Glomerular visceral epithelial cell (primary cell): Measurements from ENCODE around the gene PDCD2L.
"Not testable (repeated sequence)": the region's sequence is repeated elsewhere in the genome, so short reads cannot be mapped to it uniquely, and the experiment has no call there.

Source experiments
- DNase-seq: peaks from one replicate; pipeline ENCODE4 v3.0.0-alpha.2; 2016; ENCODE audit errors: extremely low spot score

Gene PDCD2L

DNA sequence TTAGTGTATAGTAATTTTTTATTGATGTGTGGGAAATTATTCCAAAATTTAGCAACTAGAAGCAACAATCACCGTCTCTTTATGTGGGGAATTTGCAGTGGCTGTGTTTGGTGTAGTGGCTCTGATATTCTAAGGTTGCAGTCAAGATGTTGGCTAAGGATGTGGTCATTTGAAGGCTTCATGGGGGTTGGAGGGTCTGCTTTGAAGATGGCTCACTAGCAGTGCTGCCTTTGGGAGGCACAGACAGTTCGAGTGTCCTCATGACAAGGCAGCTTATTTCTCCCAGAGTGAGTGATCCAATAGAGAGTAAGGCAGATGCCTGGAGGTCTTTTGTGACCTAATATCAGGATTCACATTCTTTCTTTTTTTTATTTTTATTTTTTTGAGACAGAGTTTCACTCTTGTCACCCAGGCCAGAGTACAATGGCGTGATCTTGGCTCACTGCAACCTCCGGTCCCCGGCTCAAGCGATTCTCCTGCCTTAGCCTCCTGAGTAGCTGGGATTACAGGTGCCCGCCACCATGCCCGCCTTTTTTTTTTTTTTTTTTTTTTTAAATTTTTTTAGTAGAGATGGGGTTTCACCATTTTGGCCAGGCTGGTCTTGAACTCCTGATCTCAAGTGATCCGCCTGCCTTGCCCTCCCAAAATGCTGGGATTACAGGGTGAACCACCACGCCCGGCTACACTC lies 30.5 kb upstream of the PDCD2L start:
- no peak for DNase-seq

DNA sequence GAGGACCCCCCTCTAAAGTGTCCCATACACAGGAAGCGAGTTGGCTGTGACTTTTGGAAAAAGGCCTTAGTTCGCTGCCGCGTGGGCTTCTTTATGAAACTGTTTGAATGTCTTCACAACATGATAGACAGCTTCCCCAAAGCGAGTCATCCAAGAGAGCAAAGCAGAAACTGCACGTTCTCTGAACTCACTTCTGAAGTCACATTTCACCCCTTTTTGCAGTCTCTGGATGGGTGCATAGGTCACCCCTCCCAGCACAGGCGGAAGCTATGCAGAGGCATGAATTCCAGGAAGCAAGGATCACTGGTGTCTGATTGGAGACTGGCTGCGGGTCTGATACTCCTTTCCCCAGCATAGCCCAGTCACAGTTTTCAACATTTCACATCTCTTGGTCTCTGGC lies 28.6 kb upstream of the PDCD2L start:
- no peak for DNase-seq

DNA sequence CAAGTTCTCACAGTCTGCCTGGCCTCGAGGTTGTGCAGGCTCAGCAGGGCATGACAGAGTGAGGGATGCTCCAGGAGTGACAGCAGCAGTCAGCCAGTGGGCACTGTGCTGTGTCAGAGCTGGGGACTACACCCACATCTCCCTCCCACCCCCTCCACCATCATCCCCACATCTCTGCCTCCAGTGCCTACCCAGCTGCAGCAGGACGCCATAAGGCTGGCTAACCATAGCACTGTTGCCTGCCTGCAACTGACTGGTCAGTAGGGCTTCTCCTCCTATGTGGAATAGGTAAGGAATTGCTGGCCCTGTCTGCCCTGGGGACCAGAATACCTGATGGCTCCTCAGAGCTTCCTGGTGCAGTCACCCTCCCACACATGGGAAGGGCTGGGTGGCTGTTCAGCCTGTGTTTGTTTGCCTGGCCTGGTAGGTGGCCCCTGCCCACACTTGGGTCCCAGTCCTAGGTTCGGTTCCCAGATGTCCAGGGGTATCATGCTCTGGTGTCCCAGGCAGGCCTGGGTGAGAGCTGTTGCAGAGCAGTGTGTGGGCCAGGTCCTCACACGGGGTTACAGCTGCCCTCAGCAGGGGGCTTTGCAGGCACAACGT lies 23.5 kb upstream of the PDCD2L start:
- no peak for DNase-seq

DNA sequence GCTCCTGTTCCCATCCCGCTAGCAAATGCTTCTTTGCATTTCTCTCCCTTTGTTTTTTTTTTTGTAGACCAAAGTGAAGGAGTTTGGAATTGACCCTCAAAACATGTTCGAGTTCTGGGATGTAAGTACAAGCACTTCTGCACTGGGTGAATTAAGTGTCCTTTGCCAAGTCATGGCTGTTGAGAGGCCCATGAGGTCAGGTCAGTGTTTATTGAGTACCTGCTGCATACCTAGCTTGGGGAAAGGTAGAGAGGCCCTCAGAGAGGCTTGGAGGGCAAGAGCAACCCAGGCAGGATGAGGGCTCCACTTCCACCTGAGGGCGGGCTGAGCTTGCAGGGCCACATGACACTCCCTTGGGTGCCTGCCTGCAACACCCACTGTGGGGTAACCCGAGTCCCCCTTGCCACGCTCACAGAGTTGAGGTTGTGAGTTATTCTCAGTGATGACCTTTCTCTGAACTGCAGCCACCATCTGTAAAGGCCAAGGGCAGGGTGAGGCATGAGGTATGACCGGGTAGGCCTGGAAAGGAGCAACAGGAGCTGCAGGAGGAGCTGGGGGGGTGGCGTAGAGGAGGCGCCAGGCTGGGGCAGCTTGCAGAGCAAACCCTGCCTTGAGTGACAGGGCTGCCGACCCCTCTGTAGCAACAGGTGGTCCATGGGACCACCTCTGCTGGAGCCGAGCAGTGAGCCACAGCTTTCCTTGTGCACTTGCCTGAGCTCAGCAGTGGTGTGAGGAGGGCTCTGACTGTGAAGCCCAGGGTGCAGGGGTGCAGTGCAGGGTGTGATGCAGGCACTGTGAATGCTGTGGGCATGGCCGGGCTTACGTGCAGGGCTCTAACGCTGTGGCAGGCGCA lies 22.6 kb upstream of the PDCD2L start:
- DNase-seq = no peak

DNA sequence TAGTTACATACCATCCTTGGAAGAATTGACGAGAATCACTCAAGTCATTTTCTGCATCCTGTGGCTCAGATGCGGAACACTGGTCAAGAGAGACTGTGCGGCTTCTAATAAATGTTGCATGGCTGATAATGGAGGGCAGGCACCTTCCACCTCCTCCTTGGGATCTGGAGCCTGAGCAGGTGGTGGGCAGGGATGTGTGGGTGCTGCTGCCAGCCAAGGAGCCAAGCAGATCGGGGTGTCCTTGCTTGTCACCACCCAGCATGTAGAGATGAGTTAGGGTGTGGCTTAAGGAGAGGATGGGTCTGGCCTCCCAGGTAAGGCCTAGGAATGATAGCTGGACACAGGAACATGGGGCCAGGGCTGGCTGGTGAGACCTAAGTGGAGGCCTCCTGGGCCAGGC lies 21.7 kb upstream of the PDCD2L start:
- no peak for DNase-seq

DNA sequence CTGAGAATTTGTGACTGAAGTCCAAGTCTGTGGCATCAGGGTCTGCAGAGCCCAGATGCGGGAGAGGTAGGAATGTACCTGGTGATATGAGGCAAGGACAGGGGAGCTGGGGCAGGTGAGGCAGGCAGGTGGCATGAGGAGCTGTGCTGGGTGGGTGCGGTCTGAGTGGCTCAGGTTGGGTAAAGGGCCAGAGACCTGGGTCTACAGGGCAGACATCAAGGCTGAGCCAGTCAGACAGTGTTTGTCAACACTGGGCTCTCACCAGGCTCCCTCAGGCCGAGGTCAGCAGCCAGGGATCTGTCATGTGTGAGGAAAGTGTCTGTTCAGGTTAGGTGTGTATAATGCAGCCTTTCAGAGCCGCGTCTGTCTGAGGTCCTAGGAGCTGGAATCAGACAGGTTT lies 20.6 kb upstream of the PDCD2L start:
- no peak for DNase-seq

DNA sequence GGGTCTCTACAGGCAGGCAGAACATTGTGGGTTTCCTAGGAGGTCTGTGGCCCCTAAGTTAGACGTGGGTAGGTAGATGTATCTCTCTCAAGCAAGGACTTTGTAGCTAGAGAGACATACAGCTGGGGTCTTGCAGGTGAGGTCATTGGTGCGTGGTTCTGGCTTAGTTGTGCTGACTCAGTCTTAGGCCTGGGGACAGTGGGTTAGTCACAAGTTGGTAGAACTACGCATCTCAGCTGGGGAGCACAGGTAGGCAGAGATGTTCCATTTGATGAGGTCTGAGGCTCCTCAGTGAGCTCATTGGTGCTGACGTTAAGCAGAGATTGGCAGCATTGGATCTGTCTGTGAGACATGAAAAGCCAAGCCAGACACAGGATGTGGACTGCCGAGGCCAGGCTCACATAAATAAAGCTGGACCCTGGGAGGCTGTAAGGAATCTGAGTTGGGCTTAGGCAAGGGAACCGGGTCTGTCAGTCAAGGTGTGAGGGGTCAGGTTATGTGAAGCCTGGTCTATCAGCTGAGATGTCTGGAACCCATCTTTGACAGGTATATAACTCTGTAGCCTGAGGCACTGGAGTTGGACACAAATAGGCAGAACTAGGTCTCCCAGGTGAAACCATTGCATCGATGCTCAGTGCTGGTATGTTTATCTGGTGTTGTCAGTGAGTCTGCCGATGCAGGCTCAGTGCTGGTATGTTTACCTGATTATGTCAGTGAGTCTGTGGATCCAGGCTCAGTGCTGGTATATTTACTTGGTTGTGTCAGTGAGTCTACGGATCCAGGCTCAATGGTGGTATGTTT lies 17.4 kb upstream of the PDCD2L start:
- DNase-seq = peak; percentile 21

DNA sequence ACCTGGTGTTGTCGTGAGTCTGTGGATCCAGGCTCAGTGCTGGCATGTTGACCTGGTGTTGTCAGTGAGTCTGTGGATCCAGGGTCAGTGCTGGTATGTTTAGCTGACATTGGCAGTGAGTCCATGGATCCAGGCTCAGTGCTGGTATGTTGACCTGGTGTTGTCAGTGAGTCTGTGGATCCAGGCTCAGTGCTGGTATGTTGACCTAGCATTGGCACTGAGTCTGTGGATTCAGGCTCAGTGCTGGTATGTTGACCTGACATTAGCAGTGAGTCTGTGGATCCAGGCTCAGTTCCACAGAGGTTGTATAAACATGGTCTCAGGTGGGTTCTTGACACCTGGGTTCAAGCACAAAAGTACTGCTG lies 16.8 kb upstream of the PDCD2L start:
- DNase-seq = no peak

DNA sequence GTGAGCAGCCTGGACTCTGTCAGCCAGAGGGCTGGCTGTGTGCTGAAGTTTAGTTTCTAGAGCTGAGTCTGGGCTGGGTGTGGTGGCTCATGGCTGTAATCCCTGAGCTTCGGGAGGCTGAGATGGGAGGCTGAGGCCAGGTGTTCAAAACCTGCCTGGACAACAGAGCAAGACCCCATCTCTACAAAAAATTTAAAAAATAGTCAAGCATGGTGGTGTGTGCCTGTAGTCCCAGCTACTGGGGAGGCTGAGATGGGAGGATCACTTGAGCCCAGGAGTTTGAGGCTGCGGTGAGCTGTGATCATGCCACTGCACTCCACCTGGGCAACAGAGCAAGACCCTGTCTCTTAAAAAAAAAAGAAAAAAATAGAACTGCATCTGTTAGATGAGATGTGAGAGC lies 15.5 kb upstream of the PDCD2L start:
- DNase-seq = not testable (repeated sequence)

DNA sequence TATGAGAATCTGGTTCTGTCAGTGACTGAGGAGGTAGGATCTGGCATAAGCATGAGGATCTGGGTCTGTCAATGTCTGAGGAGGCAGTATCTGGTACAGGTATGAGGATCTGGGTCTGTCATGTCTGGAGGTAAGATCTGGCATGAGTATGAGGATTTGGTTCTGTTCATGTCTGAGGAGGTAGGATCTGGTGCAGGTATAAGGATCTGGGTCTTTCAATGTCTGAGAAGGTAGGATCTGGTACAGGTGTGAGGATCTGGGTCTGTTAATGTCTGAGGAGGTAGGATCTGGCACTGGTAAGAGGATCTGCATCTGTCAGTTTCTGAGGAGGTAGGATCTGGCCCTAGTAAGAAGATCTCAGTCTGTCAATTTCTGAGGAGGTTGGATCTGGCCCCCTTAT lies 12.4 kb upstream of the PDCD2L start:
- DNase-seq = no peak

DNA sequence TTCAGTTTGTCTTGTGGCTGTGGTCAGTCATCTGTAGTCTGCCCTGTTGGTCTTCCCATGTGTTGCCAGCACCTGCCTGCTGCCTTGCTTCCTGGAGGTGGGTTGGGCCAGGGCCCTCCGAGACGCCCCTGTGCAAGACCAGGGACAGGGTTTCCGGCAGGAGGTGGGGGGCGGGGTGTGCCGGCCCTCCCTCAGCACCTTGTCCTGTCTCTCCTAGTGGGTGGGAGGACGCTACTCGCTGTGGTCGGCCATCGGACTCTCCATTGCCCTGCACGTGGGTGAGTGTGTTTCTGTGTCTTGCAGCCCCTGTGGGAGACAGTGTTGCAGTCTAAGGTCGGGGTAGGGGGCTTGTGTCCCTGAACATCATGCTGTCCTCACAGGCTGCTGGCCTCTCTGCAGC lies 11.2 kb upstream of the PDCD2L start:
- DNase-seq = no peak

DNA sequence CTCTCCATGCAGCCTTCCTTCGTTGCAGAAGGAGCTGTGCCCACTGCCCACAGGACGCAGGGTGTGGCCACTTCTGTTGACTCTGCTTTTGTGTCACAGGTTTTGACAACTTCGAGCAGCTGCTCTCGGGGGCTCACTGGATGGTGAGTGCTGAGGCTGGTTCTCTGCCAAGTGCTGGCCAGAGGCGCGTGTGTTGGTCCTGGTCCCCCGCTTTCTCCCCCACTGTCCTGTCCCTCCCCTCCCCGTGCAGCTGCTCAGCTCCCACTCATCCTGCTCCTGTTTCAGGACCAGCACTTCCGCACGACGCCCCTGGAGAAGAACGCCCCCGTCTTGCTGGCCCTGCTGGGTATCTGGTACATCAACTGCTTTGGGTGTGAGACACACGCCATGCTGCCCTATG lies 10.6 kb upstream of the PDCD2L start:
- no peak for DNase-seq

DNA sequence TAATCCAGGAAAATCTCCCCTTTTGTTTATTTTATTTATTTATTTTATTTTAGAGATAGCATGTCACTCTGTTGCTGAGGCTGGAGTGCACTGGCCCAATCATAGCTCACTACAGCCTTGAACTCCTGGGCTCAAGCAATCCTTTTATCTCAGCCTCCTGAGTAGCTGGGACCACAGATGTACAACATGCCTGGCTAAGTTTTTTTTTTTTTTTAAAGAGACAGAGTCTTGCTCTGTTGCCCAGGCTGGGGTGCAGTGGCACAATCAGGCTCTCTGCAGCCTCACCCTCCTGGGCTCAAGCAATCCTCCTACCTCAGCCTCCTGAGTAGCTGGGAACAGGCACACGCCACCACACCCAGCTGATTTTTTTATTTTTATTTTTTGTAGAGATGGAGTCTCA lies 6.3 kb upstream of the PDCD2L start:
- no peak for DNase-seq

DNA sequence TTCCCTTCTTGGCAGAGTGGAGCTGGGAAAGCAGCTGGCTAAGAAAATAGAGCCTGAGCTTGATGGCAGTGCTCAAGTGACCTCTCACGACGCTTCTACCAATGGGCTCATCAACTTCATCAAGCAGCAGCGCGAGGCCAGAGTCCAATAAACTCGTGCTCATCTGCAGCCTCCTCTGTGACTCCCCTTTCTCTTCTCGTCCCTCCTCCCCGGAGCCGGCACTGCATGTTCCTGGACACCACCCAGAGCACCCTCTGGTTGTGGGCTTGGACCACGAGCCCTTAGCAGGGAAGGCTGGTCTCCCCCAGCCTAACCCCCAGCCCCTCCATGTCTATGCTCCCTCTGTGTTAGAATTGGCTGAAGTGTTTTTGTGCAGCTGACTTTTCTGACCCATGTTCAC lies 4.3 kb upstream of the PDCD2L start:
- DNase-seq = no peak

DNA sequence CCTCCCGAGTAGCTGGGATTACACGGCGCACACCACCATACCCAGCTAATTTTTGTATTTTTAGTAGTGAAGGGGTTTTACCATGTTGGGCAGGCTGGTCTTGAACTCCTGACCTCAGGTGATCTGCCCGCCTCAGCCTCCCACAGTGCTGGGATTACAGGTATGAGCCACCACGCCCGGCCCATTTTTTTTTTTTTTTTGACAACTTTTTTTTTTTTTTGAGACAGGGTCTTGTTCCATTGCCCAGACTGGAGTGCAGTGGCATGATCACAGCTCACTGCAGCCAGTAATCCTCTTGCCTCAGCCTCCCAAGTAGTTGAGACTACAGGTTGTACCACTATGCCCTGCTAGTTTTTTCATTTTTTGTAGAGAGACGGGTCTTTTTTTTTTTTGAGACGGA lies 3.4 kb upstream of the PDCD2L start:
- DNase-seq = not testable (repeated sequence)

DNA sequence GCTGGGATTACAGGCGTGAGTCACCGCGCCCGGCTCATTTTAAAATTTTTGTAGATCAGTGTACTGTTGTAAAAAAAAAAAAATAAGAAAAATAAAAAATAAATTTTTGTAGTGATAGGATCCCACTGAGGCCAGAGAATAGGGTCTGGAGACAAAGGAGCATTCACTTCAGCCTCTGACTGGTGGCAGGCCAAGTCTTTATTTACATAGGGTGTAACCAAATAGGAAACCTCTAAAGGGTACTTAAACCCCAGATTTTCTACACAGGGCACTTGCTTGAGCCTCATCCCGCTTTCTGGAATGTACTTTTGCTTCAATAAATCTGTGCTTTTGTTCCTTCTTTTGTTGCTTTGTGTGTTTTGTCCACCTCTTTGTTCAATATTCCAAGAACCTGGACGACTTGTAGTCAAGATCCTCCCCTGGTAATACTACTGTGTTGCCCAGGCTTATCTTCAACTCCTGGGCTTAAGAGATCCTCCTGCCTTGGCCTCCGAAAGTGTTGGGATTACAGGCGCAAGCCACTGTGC lies 2.1 kb upstream of the PDCD2L start:
- DNase-seq = no peak

DNA sequence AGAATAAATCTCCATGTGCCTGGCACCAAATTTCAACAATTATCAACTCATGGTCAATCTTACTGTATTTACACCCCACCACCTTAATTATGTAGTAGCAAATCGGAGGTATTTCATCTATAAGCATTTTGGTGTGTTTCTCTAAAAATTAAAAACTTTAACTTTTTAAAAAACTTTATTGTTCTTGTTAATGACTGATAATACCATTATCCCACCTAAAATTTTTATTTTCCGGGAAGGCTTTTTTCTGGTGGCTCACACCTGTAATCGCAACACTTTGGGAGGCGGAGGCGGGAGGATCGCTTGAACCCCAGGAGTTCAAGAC lies 453 bp upstream of the PDCD2L start:
- DNase-seq = no peak

DNA sequence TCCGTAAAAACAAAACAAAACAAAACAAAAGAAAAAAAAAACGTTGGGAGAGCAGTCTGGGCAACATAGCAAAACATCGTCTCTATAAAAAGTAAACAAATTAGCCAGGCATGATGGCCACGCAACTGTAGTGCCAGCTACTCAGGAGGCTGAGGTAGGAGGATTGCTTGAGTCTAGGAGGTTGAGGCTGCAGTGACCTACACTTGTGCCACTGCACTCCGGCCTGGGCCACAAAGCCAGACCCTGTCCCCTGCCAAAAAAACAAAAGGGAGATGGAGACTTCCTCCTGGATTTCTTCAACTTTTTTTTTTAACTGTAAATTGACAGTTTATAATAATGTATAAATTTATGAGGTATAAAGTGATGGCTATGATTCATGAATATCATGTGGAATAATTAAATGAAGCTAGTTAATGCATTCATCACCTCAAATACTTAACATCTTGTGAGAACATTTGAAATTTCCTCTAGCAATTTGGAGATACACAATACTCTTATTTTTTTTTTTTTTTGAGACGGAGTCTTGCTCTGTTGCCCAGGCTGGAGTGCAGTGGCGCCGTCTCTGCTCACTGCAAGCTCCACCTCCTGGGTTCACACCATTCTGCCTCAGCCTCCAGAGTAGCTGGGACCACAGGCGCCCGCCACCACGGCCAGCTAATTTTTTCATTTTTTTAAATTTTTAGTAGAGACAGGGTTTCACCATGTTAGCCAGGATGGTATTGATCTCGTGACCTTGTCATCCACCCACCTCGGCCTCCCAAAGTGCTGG lies 1.9 kb downstream of the PDCD2L start:
- DNase-seq = no peak

DNA sequence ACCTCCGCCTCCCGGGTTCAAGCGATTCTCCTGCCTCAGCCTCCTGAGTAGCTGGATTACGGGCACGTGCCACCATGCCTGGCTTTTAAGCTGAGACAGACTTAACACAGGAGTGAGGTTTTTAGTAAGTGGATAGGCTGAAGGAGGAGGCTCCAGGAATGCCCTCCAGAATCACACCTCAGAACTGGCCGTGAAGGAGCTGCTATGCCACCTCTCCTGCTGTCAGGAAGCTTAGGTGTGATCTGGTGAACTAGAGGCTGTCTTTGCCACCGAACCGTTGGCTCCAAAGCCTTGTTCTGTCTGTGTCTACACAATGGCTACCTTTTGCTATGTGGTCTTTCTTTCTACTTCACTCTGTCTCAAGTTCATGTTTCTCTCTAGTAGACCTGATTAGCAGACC lies 4.2 kb downstream of the PDCD2L start:
- DNase-seq = no peak

DNA sequence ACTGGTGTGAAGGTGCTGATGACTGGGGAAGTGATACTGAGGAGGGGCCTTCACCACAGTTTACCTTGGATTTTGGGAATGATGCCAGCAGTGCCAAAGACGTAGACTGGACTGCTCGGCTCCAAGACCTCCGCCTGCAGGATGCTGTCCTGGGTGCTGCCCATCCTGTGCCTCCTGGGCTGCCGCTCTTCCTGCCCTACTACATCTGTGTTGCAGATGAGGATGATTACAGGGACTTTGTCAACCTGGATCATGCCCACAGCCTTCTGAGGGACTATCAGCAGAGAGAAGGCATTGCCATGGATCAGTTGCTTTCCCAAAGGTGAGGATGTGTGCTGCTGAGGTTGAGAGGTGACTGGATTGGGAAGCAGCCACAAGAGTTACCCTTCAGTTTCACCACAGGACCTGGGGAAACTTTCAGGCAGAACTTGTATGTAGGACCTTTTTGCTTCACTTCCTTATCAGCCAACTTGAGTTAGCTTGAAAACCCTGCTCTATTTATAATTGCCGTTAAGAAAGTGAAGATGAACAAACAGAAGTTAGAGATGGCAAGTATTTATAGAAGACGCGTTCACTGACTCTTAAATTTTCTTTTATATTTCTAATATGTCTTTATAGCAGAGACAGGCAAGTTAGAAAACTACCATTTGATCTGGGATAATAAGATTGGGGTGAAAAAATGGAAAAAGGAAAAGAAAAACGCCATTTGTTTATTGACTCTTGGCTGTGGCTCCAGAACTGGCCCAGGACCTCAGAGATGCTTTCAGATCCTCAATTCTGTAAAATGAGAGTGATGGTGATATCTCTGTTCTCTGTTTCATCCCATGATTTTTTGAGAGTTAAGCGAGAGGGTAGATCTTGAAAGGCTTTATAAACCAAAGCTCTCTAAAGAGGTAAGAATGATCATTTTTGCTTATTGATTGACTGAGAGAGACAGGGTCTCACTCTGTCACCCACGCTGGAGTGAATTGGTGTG lies 5.3 kb downstream of the PDCD2L start:
- DNase-seq = no peak
